HG03575 (cell line): ENCODE measurements around the gene SRSF9.
"Not testable (repeated sequence)": the region's sequence is repeated elsewhere in the genome, so short reads cannot be mapped to it uniquely, and the experiment has no call there.

Experiments
- ATAC-seq: cut with Tn5 transposase; IDR thresholded peaks from one replicate; pipeline ENCODE4 v1.9.1; 2021; ENCODE audit not compliant: unreplicated experiment, insufficient number of reproducible peaks, low FRiP score; ENCODE audit errors: extremely low read depth

Gene SRSF9

GRCh38 chr12:120460157-120460556 lies 9.4 kb downstream of the SRSF9 start:
- no peak for ATAC-seq

GRCh38 chr12:120457133-120457532 lies 12.4 kb downstream of the SRSF9 start:
- ATAC-seq: no peak

- ATAC-seq: no peak
Observed at GRCh38 chr12:120455302-120455701, 14.2 kb downstream of the SRSF9 start.

GRCh38 chr12:120453977-120454376 lies 15.6 kb downstream of the SRSF9 start:
- no peak for ATAC-seq

- ATAC-seq: no peak
Observed at GRCh38 chr12:120453060-120453750, 16.3 kb downstream of the SRSF9 start.

GRCh38 chr12:120452524-120452923 lies 17.0 kb downstream of the SRSF9 start:
- not testable (repeated sequence) for ATAC-seq

GRCh38 chr12:120447992-120448391 lies 21.6 kb downstream of the SRSF9 start:
- no peak for ATAC-seq

- not testable (repeated sequence) for ATAC-seq
Observed at GRCh38 chr12:120446844-120447178, 22.7 kb downstream of the SRSF9 start.

- no peak for ATAC-seq
Observed at GRCh38 chr12:120445911-120446843, 23.4 kb downstream of the SRSF9 start, which contains the start of the genes GATC and TRIAP1. TSS of gene GATC (plus strand) at chr12:120446444. CDS start at chr12:120446481, 37 bp downstream. TSS of gene TRIAP1 (minus strand) at chr12:120446384. CDS start at chr12:120446372, 12 bp downstream.

GRCh38 chr12:120444676-120445075 lies 24.9 kb downstream of the SRSF9 start:
- ATAC-seq: no peak

GRCh38 chr12:120439646-120440247 lies 29.8 kb downstream of the SRSF9 start:
- no peak for ATAC-seq

- no peak for ATAC-seq
Observed at GRCh38 chr12:120438495-120439198, 30.9 kb downstream of the SRSF9 start.

- peak; percentile 86 for ATAC-seq
Observed at GRCh38 chr12:120437735-120438494, 31.6 kb downstream of the SRSF9 start, which contains the start of gene COX6A1. TSS of gene COX6A1 (plus strand) at chr12:120438113. CDS start at chr12:120438127, 14 bp downstream.

- no peak for ATAC-seq
Observed at GRCh38 chr12:120432772-120433525, 36.6 kb downstream of the SRSF9 start.

- no peak for ATAC-seq
Observed at GRCh38 chr12:120429368-120429767, 40.2 kb downstream of the SRSF9 start.

- ATAC-seq: no peak
Observed at GRCh38 chr12:120428597-120429229, 40.8 kb downstream of the SRSF9 start.

- ATAC-seq: no peak
Observed at GRCh38 chr12:120425797-120426196, 43.8 kb downstream of the SRSF9 start.
